K562 treated with DMSO at 1 percent for 48 hours (cell line): Measurements from ENCODE around the gene LRRC8E. TPM values are rescaled to one million over a fixed set of nuclear protein-coding genes. Genes with fewer than 3 reads are reported as not detected.

Source experiments
- total RNA-seq: library from RNA; unstranded; fragments of 300-600 nt; gene quantifications from 2 replicates; pipeline ENCODE4 v1.2.3, GENCODE V29; 2022; ENCODE audit warnings: low replicate concordance; ENCODE audit errors: extremely low read depth

The LRRC8E gene
- not detected in 2 replicates for total RNA-seq

GRCh38 chr19:7888145-7888825, at the start of gene LRRC8E:
Gene LRRC8E (plus strand): TSS chr19:7888510. CDS start chr19:7895604, 7,094 bp downstream.

GRCh38 chr19:7874076-7874896, 14.0 kb upstream of the LRRC8E start, which contains the start of gene PRR36:
Gene PRR36 (minus strand): TSS chr19:7874390. CDS start chr19:7873689, 701 bp downstream.

GRCh38 chr19:7903244-7904073, 15.1 kb downstream of the LRRC8E start, which contains the start of gene MAP2K7:
Gene MAP2K7 (plus strand): TSS chr19:7903877. CDS start chr19:7903945, 68 bp downstream.

GRCh38 chr19:7914598-7915045, 26.3 kb downstream of the LRRC8E start, which contains the start of gene TGFBR3L:
Gene TGFBR3L (plus strand): TSS chr19:7914830.

GRCh38 chr19:7919610-7920518, 31.6 kb downstream of the LRRC8E start, which contains the start of gene SNAPC2:
Gene SNAPC2 (plus strand): TSS chr19:7920338. CDS start chr19:7920367, 29 bp downstream.

GRCh38 chr19:7926021-7926726, 37.9 kb downstream of the LRRC8E start, which contains the start of gene CTXN1:
Gene CTXN1 (minus strand): TSS chr19:7926135. CDS start chr19:7925538, 597 bp downstream.

GRCh38 chr19:7943444-7944176, 55.3 kb downstream of the LRRC8E start, which contains the start of gene TIMM44:
Gene TIMM44 (minus strand): TSS chr19:7943666. CDS start chr19:7943651, 15 bp downstream.

Other genes starting within 250 kb of the LRRC8E start
- gene RETN, start 219.5 kb upstream of the LRRC8E start, total RNA-seq: not detected in 2 replicates
- not detected in 2 replicates for gene MCEMP1, start 211.4 kb upstream of the LRRC8E start, total RNA-seq
- not detected in 2 replicates for gene TRAPPC5, start 207.7 kb upstream of the LRRC8E start, total RNA-seq
- not detected in 2 replicates for gene FCER2, start 186.4 kb upstream of the LRRC8E start, total RNA-seq
- not detected in 2 replicates for gene CLEC4G, start 156.4 kb upstream of the LRRC8E start, total RNA-seq
- not detected in 2 replicates for gene CD209, start 141.0 kb upstream of the LRRC8E start, total RNA-seq
- not detected in 2 replicates for gene CLEC4M, start 125.3 kb upstream of the LRRC8E start, total RNA-seq
- gene EVI5L, start 58.3 kb upstream of the LRRC8E start, total RNA-seq: not detected in 2 replicates
- not detected in 2 replicates for gene PRR36, start 14.1 kb upstream of the LRRC8E start, total RNA-seq
- gene MAP2K7, start 15.4 kb downstream of the LRRC8E start, total RNA-seq: not detected in 2 replicates
- gene TGFBR3L, start 26.3 kb downstream of the LRRC8E start, total RNA-seq: not detected in 2 replicates
- not detected in 2 replicates for gene SNAPC2, start 31.8 kb downstream of the LRRC8E start, total RNA-seq
- not detected in 2 replicates for gene CTXN1, start 37.6 kb downstream of the LRRC8E start, total RNA-seq
- gene TIMM44, start 55.2 kb downstream of the LRRC8E start, total RNA-seq: not detected in 2 replicates
- gene ELAVL1, start 117.1 kb downstream of the LRRC8E start, total RNA-seq: not detected in 2 replicates
- not detected in 2 replicates for gene CCL25, start 164.2 kb downstream of the LRRC8E start, total RNA-seq